VCaP (cell line): ENCODE data around the gene RAB3A.
"Not testable (repeated sequence)": the region's sequence is repeated elsewhere in the genome, so short reads cannot be mapped to it uniquely, and the experiment has no call there.

Source experiments
- H3K27ac ChIP-seq: fragments of 450-650 bp; 2 replicates; pipeline ENCODE4 v1.5.1; 2017
- TF ChIP-seq, protein P1 (sequence below): fragments of 450-650 bp; conservative IDR thresholded peaks from 2 replicates; pipeline ENCODE4 v1.5.1; 2017; ENCODE audit warnings: mild to moderate bottlenecking, moderate library complexity

RAB3A gene

DNA sequence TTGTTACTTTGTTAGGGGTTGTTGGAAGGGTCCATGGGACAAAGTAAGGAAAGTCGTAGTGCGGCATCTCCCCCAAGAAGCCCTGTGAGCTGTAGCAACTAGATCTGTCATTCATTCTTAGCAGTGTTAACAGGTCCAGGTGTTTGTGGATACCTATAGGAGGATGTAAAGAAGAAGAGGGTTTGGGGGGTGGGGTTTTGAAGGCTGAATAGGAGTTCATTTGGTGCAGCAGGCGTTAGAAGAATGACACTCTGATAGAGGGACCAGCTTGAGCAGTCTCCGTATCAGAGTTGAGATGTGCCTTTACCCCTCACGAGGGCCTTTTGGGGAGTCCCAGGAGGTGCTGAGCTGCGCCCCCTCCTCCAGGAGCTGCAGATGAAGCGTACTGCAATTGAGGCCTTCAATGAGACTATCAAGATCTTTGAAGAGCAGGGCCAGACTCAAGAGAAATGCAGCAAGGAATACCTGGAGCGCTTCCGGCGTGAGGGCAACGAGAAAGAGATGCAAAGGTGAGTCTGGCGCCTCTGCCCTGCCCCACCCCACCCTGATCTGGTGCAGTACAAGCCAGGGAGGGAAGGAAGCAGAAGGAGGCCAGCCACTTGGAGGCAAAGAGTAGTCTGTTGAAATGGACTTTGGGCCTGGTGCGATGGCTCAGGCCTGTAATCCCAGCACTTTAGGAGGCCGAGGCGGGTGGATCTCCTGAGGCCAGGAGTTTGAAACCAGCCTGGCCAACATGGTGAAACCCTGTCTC is 37.9 kb downstream of the RAB3A start:
- TF ChIP-seq, protein P1, sequence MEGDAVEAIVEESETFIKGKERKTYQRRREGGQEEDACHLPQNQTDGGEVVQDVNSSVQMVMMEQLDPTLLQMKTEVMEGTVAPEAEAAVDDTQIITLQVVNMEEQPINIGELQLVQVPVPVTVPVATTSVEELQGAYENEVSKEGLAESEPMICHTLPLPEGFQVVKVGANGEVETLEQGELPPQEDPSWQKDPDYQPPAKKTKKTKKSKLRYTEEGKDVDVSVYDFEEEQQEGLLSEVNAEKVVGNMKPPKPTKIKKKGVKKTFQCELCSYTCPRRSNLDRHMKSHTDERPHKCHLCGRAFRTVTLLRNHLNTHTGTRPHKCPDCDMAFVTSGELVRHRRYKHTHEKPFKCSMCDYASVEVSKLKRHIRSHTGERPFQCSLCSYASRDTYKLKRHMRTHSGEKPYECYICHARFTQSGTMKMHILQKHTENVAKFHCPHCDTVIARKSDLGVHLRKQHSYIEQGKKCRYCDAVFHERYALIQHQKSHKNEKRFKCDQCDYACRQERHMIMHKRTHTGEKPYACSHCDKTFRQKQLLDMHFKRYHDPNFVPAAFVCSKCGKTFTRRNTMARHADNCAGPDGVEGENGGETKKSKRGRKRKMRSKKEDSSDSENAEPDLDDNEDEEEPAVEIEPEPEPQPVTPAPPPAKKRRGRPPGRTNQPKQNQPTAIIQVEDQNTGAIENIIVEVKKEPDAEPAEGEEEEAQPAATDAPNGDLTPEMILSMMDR: no peak
- no peak overlapping the region for H3K27ac ChIP-seq

- H3K27ac ChIP-seq: no peak overlapping the region
- TF ChIP-seq, protein P1: no peak
Measured at GRCh38 chr19:18164072-18164471, 39.8 kb downstream of the RAB3A start.

DNA sequence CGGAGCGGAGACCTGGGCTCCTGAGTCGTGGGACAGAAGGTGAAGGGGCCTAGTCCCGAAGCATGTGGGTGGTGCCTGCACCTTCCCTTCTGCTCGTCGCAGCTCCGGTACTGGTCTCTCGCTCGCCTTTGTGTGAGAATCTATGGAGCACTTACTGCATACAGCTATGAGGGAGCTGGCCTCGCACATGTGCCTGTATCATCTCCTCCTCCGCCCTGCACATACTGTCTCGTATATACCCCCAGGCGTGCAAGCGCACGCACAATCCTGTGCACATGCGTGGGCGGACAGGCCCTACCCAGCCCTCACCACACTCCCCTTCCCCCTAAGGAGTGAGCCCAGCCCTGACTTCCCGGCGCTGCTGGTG is 42.2 kb downstream of the RAB3A start:
- TF ChIP-seq, protein P1: peak; percentile 7
- H3K27ac ChIP-seq: peak overlapping the region; percentile 78; the same call in 1 of the 2 replicates

DNA sequence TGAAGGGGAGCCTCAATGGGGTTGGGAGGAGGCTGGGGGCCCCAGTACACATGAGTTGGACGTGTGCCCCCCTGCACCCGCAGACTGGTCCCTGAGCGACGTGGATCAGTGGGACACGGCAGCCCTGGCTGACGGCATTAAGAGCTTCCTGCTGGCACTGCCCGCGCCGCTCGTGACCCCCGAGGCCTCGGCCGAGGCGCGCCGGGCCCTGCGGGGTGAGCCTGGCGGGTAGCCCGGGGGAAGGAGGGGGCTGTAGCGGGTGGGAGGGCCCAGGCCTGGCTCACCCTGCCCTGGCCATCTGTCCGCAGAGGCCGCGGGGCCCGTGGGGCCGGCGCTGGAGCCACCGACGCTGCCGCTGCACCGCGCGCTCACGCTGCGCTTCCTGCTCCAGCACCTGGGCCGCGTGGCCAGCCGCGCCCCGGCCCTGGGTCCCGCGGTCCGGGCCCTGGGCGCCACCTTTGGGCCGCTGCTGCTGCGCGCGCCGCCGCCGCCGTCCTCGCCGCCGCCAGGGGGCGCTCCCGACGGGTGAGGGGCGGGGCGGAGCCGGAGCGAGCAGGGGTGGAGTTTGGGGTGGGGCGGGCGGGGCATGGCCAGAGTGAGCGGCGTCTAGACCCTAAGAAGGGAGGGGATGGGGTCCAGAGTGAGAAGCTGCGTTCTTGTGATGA is 42.7 kb downstream of the RAB3A start:
- peak overlapping the region; percentile 78 for H3K27ac ChIP-seq
- TF ChIP-seq, protein P1: peak; percentile 99

- H3K27ac ChIP-seq: peak overlapping the region; percentile 78
- TF ChIP-seq, protein P1: no peak
Measured at GRCh38 chr19:18160493-18160970, 43.3 kb downstream of the RAB3A start.

GRCh38 chr19:18159810-18160209 is 44.0 kb downstream of the RAB3A start:
- peak overlapping the region; percentile 78; the same call in 1 of the 2 replicates for H3K27ac ChIP-seq
- TF ChIP-seq, protein P1: no peak

GRCh38 chr19:18159059-18159616 is 44.7 kb downstream of the RAB3A start:
- H3K27ac ChIP-seq: not testable (repeated sequence)
